ENCODE measurements around the gene NKAIN2.
"Not testable (repeated sequence)": the region's sequence is repeated elsewhere in the genome, so short reads cannot be mapped to it uniquely, and the experiment has no call there.

GRCh38 chr6:124737804-124738203, 934.1 kb downstream of the NKAIN2 start:
- TF ChIP-seq POLR2A (IDR thresholded peaks at IDR 0.05); CTCF (IDR thresholded peaks at IDR 0.05 in 4 of 5, conservative IDR thresholded peaks at IDR 0.05 in 1 of 5): not testable (repeated sequence)
